Measurements from ENCODE around the gene PALLD.
"Not testable (repeated sequence)": the region's sequence is repeated elsewhere in the genome, so short reads cannot be mapped to it uniquely, and the experiment has no call there.

Gene PALLD

DNA sequence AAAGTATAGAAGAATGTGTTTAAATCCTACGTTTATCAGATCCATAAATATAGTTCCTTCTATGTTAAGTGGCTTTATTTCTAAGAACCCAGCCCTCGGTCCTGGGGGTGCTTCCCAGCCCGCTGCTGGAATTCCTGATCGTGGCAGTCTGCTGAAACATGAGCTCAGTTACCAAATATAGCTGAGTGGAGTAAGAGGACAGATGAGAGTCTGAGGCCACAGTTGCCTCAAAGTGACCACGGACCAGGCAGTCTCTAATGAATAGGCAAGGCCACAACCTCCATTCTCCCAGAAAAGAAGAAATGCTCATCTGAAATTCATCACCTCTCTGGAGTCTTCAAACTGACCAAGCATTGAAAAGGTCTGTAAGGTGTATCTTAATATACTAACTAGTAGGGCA lies at the start of gene PALLD:
Gene PALLD (plus strand): TSS at position 219 of the 400 bp plus-strand sequence.
- Mint-ChIP-seq H3K9me3 (no peaks in the 10 kb centered on the region), H3K4me1 (no peaks in the 10 kb centered on the region), H3K27ac (no peak within 1 kb of the TSS), H3K36me3 (no peaks in the 10 kb centered on the region), H3K4me3 (no peak within 1 kb of the TSS), H3K27me3 (peaks cover 38% of the 10 kb centered on the region)
- ATAC-seq, result no peak

DNA sequence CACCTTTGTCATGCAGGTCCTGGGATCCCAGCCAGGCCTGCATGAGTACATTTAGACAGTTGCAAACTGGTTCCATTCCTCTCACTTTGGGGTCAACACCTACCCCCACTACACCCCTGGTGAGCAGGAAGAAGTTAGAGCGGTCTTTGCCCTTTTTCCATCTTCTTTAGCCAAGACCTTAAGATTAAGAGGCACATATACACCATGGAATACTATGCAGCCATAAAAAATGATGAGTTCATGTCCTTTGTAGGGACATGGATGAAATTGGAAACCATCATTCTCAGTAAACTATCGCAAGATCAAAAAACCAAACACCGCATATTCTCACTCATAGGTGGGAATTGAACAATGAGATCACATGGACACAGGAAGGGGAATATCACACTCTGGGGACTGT lies 47.8 kb upstream of the PALLD start:
- not testable (repeated sequence) for ATAC-seq, H3K27me3 Mint-ChIP-seq, H3K4me3 Mint-ChIP-seq, H3K9me3 Mint-ChIP-seq, H3K27ac Mint-ChIP-seq
- Mint-ChIP-seq H3K36me3 (peaks cover 44% of the 10 kb centered on the region), H3K4me1 (peaks cover 11% of the 10 kb centered on the region)

DNA sequence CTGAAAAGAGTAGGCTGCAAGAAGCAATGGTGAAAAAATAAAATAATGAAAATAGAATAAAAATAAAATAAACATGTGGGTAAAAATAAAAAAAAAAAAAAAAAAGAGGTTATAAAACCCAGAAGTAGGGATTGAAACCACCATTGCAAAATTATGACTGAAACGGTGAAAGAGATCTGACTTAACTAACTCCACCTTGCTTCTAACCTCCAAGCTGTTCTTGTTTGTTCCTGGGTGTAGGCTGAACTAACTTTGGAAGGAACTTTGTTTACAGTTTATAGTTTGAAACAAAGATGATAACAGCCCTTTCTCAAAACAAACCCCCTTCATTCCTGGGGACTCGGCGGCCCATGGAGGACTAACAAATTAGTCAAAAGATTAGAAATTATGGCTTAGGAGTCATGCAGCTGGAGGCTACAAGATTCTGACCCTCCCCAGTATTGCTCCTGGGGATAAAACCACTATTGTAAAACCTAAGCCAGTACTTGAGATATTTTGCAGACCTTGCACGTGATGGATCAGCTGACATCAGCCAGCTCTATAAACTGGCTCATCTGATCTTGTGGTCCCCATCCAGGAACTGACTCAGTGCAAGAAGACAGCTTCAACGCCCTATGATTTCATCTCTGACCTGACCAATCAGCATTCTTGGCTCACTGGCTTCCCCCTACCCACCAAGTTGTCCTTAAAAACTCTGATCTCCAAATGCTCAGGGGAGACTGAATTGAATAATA lies 47.0 kb upstream of the PALLD start:
- Mint-ChIP-seq H3K27ac (no peak overlapping the region), H3K27me3 (no peaks in the 10 kb centered on the region), H3K36me3 (peaks cover 44% of the 10 kb centered on the region), H3K4me1 (peaks cover 11% of the 10 kb centered on the region), H3K4me3 (no peak overlapping the region), H3K9me3 (peaks cover 2% of the 10 kb centered on the region)
- ATAC-seq, result no peak

DNA sequence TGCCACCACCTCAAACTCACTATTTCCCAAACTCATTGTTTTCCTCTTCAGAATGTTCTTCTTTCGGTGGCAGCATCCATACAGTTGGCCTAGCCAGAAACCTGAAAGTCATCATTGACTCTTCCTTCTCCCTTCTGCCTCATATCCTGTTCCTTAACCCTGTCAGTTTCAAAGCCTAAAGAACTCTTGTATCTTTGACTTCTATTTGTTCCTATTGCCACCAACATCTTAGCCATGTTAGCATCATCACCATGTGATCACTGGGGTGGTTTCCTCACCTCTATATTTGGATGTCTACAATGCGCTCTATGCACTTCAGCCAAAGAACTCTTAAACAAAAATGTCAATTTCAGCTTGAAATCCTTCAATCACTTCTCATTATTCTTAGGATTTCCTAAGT lies 45.5 kb upstream of the PALLD start:
- Mint-ChIP-seq H3K36me3 (peaks cover 39% of the 10 kb centered on the region), H3K4me3 (no peak overlapping the region), H3K4me1 (peaks cover 11% of the 10 kb centered on the region), H3K9me3 (peaks cover 2% of the 10 kb centered on the region), H3K27ac (peak overlapping the region; percentile 44), H3K27me3 (no peaks in the 10 kb centered on the region)
- ATAC-seq, result peak; percentile 47

DNA sequence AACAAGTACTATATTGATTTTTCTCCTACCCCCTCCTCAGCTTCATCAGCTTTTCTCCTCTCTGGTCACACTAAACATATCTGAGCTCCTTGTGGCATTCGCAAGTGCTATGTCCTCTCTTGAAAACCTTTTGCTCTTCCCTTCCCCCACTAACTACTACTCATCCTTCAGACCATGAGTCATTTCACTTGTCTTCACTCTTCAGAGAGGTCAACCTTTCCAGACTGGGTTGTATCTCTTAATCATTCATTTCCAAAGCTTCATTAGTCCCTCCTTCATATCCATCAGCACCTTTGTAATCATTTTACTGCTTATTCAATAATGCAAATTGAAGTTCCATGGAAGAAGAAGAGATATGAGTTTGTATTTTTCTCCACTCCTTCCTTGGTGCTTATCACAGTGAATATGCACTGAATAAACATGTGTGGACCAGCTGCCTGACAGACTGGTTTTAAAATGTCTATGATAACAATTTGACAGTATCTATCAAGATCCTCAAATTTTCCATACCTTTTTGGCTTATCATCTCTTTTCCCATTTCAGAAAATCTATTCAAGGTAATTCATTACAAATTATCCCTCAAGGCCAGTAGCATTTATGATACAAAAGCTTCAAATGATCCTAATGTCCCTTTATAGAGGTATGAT lies 45.0 kb upstream of the PALLD start:
- Mint-ChIP-seq H3K27ac (peak overlapping the region; percentile 44), H3K9me3 (peaks cover 2% of the 10 kb centered on the region), H3K27me3 (no peaks in the 10 kb centered on the region), H3K4me3 (no peak overlapping the region), H3K36me3 (peaks cover 37% of the 10 kb centered on the region), H3K4me1 (peaks cover 11% of the 10 kb centered on the region)
- peak; percentile 74 for ATAC-seq

DNA sequence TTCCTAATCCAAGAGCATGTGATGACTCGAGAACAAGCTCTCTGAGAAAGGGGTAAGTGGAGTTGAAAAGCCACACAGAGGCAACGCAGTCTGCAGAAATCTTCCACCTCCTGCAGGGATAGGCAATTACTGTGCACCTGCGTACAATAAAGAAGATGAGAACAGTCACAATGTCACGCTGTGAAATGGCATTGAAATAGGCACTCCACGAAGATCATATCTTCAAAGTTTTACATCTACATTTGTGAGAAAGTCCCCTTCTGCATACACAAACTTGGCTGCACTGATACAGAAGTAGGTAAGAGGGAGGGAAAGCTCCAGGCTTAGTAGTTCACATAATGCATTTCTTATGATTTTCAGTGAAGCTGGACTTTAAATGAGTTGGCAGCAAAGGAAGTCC lies 43.7 kb upstream of the PALLD start:
- Mint-ChIP-seq H3K27ac (no peak overlapping the region), H3K36me3 (peaks cover 38% of the 10 kb centered on the region), H3K9me3 (peaks cover 2% of the 10 kb centered on the region), H3K27me3 (no peaks in the 10 kb centered on the region), H3K4me1 (peaks cover 11% of the 10 kb centered on the region), H3K4me3 (no peak overlapping the region)
- ATAC-seq, result no peak

DNA sequence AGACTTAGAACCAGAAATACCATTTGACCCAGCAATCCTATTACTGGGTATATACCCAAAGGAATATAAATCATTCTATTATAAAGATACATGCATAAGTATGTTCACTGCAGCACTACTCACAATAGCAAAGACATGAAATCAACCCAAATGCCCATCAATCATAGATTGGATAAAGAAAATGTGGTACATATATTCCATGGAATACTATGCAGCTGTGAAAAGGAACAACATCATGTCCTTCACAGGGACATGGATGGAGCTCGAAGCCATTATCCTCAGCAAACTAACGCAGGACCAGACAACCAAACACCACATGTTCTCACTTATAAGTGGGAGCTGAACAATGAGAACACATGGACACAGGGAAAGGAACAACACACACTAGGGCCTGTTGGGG lies 38.6 kb upstream of the PALLD start:
- H3K36me3 Mint-ChIP-seq, result peaks cover 26% of the 10 kb centered on the region
- H3K4me3 Mint-ChIP-seq, H3K4me1 Mint-ChIP-seq, H3K27ac Mint-ChIP-seq, H3K27me3 Mint-ChIP-seq, H3K9me3 Mint-ChIP-seq, ATAC-seq: not testable (repeated sequence)

DNA sequence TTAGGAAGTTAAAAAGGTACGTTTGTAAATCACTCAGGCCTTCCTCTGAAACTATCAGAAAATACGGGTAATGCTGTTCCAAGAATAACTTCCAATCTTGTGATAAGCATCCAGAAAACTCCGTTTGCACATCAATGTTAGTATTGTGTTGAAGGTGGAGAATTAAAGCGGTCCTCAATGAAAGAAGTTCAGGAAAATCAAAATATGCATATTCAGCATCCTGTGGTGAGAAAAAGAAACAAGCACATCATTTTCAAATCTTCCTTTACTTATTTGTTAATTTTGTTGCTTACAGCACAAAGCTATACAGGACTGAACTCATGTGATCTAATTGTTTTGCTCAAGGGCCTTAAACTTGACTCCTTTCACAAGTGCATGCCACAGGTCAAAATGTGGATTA lies 35.0 kb upstream of the PALLD start:
- no peak for ATAC-seq
- H3K27me3 Mint-ChIP-seq, result no peaks in the 10 kb centered on the region
- no peak overlapping the region for H3K27ac Mint-ChIP-seq
- no peak overlapping the region for H3K4me3 Mint-ChIP-seq
- H3K9me3 Mint-ChIP-seq, result peaks cover 3% of the 10 kb centered on the region
- no peaks in the 10 kb centered on the region for H3K4me1 Mint-ChIP-seq
- peaks cover 24% of the 10 kb centered on the region for H3K36me3 Mint-ChIP-seq

DNA sequence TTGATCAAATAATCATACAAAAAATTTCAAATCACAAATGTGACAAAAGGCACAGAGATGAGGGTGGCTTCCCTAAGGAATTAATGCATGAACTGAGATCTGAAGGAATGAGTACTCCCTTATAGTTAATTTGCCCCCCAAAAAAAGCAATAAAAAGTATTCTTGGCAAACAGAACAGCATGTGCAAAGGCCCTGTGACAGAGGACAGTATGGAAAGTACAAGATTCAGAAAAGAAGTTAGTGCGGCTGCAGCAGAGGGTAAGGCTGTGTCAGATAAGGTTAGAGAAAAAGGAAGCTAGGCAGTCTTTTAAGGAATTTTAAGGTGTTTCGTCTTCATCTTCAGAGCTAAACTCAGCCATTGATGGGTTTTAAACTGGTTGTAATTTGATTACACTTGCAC lies 23.9 kb upstream of the PALLD start:
- Mint-ChIP-seq H3K4me1 (peaks cover 19% of the 10 kb centered on the region), H3K27ac (no peak overlapping the region), H3K27me3 (no peaks in the 10 kb centered on the region), H3K9me3 (no peaks in the 10 kb centered on the region), H3K36me3 (peaks cover 34% of the 10 kb centered on the region), H3K4me3 (no peak overlapping the region)
- ATAC-seq, result no peak

DNA sequence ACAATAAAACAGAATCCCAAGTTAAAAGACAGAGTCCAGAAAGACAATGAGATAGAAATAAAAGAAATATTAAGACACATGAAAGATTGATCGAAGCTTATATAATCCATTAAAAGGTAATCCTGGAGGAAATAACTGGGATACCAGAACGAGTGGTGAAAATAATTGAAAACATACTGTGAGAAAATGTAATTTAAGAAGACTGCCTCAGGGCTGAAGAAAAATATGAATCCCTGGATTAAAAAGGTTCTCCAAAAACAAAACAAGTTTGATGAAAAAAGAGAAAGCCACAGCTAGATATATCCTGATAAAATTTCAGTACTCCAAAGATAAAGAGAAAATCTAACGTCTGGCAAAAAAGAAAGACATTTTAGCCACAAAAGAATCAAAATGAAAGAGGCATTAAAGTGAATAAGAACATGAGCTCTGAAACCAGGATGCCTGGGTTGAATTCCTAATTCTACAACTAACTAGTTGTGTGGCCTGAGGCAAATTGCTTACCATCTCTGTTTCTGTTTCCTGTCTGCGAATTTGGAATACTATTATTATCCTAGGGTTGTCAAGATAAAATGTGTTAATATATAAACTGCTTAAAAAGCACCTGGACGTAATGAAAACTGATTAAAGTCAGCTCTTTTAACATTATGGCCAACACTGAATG lies 22.1 kb upstream of the PALLD start:
- Mint-ChIP-seq H3K27ac (peak overlapping the region; percentile 37), H3K4me3 (no peak overlapping the region), H3K36me3 (peaks cover 25% of the 10 kb centered on the region), H3K9me3 (no peaks in the 10 kb centered on the region), H3K4me1 (peaks cover 28% of the 10 kb centered on the region), H3K27me3 (no peaks in the 10 kb centered on the region)
- no peak for ATAC-seq

DNA sequence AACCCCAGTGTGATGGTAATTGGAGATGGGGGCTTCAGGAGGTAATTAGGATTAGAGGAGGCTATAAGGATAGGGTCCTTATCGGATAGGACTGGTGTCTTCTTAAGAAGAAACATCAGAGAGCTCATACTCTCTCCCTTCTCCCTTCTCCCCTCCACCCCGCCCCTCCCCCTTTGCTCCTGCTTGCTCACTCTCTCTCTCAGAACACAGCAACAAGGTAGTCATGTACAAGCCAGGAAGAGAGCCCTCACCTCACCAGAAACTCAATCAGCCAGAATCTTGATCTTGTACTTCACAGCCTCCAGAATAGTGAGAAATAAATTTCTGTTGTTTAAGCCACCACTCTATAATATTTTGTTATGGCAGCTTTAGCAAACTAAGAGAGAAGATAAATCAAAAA lies 21.1 kb upstream of the PALLD start:
- Mint-ChIP-seq H3K36me3 (peaks cover 15% of the 10 kb centered on the region), H3K4me1 (peaks cover 36% of the 10 kb centered on the region), H3K27ac (peak overlapping the region; percentile 37), H3K9me3 (no peaks in the 10 kb centered on the region), H3K27me3 (no peaks in the 10 kb centered on the region), H3K4me3 (no peak overlapping the region)
- ATAC-seq, result no peak

DNA sequence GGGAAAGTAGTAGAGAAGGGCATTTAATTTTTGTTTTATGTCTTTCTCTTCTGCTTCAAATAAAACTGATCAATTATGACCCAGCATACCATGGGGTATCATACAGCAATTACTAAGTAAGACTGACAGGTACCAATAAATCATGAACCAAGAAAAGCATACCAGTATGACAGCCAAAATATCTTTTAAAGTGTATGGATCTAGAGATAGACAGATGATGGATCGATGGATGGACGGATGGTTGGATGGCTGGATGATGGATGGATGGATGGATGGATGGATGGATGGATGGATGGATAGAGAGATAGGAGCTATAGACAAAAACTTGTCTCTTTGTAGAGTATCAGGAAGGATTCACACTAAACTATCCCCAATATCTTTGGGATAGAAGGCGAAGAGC lies 18.0 kb upstream of the PALLD start:
- peaks cover 47% of the 10 kb centered on the region for H3K4me1 Mint-ChIP-seq

DNA sequence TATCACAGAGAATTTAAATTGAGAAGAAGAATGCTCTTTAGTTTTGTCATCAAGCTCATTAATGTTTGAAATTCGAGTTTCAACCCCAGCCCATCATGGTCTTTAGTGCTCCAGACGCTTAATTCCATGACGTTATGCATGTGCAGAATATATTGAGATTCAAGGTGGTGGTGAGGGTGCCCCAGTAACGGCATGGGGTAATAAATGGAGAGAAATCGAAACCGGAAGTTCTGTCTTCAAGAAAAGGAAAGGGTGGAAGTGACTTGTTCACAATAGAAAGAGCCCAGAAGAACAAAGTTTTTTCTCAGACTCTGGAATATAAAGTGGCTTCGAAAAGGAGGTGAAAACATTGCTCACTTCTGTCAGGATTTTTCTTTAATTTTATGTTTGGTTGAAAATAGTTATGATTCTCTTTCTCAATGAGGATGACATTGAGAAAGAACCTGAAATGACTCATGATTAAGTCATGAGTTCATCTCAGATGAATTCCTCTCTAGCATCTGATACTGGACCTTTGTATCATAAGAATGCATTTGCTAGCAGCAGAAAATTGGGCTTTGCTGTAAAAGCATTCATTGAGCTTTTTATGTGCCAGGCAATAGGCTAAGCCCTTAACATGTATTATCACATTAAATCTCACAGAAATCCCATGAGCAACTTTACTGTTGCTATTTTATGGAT lies 15.8 kb upstream of the PALLD start:
- peak; percentile 62 for ATAC-seq
- no peaks in the 10 kb centered on the region for H3K27me3 Mint-ChIP-seq
- peak overlapping the region; percentile 100 for H3K27ac Mint-ChIP-seq
- no peaks in the 10 kb centered on the region for H3K36me3 Mint-ChIP-seq
- H3K4me3 Mint-ChIP-seq, result peak overlapping the region; percentile 95
- H3K4me1 Mint-ChIP-seq, result peaks cover 41% of the 10 kb centered on the region
- H3K9me3 Mint-ChIP-seq, result no peaks in the 10 kb centered on the region

More for the DNA sequence above, 18.0 kb upstream of the PALLD start:
- Mint-ChIP-seq H3K9me3 (no peaks in the 10 kb centered on the region), H3K27ac (peak overlapping the region; percentile 100), H3K27me3 (no peaks in the 10 kb centered on the region), H3K4me3 (peak overlapping the region; percentile 27), H3K36me3 (no peaks in the 10 kb centered on the region)
- no peak for ATAC-seq

DNA sequence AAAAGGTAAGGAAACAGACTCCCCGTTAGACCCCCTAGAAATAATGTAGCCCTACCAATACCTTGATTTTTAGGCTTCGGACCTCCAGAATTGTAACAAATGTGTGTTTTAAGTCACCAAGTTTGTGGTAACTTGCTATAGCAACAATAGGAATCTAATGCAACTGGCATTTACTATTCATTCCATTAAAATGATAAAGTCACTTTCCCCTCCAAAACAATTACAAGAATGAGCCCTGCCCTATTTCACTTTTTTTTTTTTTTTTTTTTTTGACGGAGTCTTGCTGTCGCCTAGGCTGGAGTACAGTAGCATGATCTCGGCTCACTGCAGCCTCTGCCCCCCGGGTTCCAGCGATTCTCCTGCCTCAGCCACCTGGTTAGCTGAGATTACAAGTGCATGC lies 13.0 kb upstream of the PALLD start:
- H3K9me3 Mint-ChIP-seq, result no peaks in the 10 kb centered on the region
- H3K4me3 Mint-ChIP-seq, result no peak overlapping the region
- no peak overlapping the region for H3K27ac Mint-ChIP-seq
- H3K27me3 Mint-ChIP-seq, result no peaks in the 10 kb centered on the region
- ATAC-seq, result no peak
- H3K36me3 Mint-ChIP-seq, result no peaks in the 10 kb centered on the region
- peaks cover 25% of the 10 kb centered on the region for H3K4me1 Mint-ChIP-seq

DNA sequence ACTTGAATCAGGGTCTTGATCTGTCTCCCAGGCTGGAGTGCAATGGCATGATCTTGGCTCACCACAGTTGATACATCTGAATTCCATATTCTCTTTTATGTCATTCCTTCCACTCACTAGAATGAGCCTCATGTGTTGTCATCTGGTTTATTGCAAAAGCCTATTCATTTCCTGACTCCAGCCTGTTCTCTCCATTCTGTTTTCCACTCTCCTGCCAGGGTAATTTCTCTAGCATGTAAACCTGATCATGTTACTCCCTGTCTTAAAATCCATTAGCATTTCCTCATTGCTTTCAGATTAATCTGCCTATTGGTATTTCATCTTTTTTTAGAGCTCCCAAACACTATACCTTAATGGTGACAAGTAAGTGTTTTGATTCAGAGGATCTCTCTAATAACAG lies 12.2 kb upstream of the PALLD start:
- no peak for ATAC-seq
- Mint-ChIP-seq H3K27me3 (no peaks in the 10 kb centered on the region), H3K4me1 (peaks cover 20% of the 10 kb centered on the region), H3K36me3 (no peaks in the 10 kb centered on the region), H3K9me3 (no peaks in the 10 kb centered on the region), H3K4me3 (no peak overlapping the region), H3K27ac (no peak overlapping the region)

Data from stimulated activated memory B cell treated with anti-CD40 and anti-IgM and Interleukin-4, amounts not matched to agents 10 μg/mL and 1 μg/mL and 100 μg/mL, for 72 hours (primary cell).